HG02973 (cell line): Measurements from ENCODE around the gene ARHGEF11.
"Not testable (repeated sequence)": the region's sequence is repeated elsewhere in the genome, so short reads cannot be mapped to it uniquely, and the experiment has no call there.

ENCODE experiments used
- ATAC-seq: cut with Tn5 transposase; IDR thresholded peaks from one replicate; pipeline ENCODE4 v1.9.1; 2021; ENCODE audit warnings: moderate library complexity; ENCODE audit not compliant: unreplicated experiment

ARHGEF11 gene

DNA sequence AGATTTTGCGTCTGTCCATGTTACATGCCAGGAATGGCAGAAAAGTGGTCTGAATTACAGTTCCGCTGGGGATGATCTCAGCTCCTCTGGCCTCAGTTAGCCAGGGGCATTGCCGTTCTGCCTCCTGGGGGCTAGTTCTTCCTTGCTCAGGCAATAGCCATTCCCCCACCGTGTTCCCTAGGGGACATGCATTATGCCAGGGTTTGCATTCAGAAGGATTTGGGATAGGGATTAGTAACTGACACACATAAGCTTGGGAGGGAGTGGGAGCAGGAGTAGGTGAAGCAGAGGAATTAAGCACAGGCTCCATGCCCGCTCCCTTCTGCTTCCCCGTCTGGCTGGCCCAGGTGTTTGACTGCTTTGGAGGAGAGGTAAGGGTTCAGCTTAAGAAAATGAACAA, 112.4 kb downstream of the ARHGEF11 start:
- no peak for ATAC-seq

DNA sequence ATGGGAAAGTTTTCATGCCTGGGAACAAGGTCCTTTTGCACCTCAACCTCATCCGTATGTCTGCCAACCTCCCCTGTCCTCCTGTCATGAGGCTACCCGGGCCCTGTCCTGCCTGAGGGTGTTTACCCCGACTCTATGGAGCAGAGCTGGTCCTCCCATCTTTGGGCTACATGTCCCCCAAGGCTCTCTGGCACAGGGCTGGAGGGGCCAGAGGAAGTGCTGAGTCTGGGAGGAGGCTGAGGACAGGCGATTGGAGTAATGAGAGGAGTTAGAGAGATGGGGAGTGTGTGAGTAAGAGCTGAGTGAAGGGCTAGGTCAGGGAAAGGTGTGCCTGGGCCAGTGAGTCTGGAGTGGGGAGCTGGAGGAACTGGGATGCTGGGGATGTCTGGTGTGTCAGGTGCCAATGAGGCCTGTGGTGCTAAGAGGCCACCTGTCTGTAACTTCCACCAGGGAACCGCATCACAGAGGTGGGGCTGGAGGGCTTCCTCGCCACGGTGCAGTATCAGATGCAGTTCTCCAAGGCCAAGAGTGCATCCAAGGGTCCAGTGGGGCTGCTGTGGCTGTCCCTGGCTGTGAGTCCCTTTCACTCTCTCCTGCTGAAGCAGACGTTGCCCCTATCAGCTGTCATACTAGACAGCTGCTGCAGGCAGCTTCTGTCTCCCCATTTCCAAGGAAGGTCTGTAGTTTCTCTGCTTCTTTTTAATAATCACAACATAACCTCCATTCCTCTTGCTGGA, 113.4 kb downstream of the ARHGEF11 start:
- ATAC-seq, result no peak

DNA sequence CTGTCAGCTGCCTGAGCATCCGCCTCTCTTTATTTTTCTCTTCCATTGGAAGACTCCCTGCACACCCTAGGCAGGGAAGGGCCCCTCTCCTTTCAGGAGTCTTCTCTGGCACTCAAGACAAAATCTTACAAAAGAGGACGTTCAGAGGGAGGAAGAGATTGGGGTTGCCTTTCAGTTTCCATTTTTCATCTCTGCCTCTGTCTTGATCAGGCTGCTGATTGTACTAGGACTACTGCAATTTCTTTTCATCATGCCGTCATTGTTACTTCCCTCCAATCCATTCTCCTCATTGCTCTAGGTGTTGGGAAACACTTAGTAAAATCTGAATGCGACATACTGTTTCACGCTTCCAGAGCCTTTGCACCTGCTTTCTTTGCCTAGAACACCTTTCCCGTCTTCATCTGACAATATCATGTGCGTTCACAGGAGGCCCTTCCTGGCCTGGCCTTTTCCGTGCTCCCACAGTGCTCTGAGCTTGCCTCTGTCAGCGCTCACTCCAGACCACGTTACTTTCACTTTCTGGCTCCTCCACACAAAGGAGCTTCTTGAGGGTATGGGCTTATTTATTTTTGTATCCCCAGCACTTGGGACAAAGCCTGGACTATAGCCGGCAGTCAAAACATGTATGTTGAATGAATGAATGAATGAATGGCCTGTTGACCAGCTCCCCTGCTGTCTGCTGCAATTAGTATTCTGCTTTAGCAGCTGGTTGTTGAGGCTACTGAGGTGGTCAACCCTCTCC, 114.2 kb downstream of the ARHGEF11 start:
- no peak for ATAC-seq

DNA sequence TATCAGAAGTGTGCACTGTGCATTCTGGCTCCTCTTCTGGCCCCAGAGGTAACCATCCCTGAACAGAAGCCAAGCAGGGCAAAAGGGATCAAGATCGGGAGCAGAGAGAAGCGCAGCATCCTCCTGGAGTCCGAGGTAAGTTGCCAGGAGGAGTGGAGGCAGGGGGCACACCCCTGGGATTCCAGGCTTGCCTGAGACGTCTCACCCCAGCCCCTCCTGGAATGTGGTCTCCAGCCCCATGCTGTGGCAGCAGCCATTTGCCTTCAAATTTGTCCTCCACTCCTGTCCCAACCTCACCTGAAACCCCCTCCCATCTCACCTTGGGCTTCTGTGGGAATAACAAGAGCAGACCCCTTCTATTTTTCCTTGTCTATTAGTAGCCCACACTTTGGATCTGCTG, 115.1 kb downstream of the ARHGEF11 start:
- no peak for ATAC-seq

DNA sequence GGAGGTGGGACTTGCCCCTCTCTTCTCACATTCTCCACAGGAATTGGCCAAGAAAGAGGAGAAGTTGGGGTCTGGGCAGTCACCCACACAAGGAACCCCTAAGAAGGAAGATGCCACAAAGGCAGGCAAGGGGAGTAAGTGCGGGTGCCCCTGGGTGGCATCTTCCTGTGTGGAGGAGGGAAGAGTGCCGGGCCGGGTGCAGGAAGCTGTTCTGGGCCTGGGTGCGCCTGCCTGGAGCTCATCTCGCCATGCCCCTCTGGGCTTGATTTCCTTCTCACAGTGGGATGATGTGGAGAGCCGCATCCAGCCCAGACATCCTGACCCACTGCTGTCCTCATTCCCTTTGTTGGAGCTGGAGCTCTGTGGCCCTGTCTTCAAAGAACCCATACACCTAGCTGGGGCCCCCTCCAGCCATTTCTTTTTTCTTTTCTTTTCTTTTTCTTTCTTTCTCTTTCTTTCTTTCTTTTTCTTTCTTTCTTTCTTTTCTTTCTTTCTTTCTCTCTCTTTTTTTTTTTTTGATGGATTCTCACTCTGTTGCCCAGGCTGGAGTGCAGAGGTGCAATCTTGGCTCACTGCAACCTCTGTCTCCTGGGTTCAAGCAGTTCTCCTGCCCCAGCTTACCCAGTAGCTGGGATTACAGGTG, 115.8 kb downstream of the ARHGEF11 start:
- ATAC-seq, result no peak

DNA sequence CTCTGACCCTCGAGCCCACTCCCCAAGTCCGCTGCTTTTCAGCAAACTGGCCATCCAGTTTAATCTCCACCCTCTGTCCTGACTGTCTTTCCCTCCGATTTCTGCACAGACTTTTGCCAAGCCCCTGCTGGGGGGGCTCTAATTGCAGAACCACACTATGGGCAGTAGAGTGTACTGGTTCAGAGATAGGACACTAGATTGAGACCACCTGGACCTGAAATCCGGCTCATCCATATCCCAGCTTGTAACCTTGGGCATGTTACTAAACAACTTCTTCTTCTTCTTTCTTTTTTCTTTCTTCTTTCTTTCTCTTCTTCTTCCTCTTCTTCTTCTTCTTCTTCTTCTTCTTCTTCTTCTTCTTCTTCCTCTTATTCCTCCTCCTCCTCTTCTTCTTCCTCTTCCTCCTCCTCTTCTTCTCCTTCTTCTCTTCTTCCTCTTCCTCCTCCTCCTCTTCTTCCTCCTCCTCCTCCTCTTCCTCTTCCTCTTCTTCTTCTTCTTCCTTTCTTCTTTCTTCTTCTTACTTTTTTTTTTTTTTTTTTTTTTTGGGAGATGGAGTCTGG, 117.4 kb downstream of the ARHGEF11 start:
- ATAC-seq, result no peak

DNA sequence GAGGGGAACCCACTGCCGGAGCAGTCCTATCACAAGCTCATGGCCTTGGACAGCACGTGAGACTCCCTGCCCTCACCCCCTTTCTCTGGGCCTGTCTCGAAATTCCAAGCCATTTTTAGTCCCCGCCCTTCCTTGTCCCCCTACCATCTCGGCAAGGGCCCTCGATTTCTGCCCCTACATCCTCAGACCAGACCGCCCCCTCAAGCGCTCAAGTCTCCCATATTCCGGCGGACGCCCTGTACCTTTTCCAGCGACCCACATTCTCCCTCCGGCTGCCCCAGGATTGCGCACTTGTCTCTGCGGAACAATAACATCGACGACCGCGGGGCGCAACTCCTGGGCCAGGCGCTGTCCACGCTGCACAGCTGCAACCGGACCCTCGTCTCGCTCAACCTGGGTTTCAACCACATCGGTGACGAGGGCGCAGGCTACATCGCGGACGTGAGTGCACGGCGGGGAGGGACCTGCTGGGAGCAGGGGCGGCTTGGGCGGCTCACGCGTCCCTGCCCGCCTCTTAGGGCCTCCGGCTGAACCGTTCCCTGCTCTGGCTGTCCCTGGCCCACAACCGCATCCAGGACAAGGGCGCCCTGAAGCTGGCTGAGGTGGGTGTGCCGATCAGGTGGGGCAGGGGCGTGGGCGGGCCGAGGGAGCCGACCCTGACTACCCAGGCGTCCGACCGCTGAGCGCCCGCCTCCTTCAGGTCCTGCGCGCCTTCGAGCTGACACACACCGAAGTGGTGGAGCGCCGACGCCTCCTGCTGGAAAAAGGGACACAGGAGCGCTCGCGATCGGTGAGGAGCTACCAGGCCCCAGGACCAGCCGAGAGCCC, 118.1 kb downstream of the ARHGEF11 start:
- ATAC-seq, result no peak

DNA sequence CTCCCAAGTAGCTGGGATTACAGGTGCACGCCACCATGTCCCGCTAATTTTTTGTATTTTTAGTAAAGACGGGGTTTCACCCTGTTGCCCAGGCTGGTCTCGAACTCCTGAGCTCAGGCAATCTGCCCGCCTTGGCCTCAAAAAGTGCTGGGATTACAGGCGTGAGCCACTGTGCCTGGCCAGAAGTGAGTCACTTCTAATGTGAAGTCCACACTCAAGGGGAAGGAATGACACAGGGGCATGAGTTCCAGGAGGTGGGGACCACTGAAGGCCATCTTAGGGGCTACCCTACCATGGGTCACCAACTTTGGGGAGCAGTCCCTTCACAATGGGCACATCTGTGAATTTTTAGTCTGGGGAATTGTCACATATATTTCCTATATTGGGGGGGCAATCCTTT, 118.8 kb downstream of the ARHGEF11 start:
- not testable (repeated sequence) for ATAC-seq

DNA sequence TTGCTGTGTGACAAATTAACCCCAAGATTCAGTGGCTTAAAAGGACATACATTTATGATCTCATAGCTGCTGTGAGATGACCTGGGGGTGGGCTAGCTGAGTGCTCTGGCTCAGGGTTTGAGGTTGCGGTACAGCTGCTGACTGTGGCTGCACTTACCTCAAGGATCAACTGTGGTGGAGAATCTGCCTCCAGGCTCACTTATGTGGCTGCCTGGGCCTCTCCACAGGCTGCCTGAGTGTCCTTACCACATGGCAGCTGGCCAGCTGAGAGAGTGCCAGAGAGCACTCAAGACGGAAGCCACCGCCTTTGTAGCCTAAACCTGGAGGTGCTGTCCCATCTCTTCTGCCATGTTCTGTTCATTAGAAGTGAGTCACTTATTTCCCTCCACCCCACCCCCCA, 119.4 kb downstream of the ARHGEF11 start:
- no peak for ATAC-seq

DNA sequence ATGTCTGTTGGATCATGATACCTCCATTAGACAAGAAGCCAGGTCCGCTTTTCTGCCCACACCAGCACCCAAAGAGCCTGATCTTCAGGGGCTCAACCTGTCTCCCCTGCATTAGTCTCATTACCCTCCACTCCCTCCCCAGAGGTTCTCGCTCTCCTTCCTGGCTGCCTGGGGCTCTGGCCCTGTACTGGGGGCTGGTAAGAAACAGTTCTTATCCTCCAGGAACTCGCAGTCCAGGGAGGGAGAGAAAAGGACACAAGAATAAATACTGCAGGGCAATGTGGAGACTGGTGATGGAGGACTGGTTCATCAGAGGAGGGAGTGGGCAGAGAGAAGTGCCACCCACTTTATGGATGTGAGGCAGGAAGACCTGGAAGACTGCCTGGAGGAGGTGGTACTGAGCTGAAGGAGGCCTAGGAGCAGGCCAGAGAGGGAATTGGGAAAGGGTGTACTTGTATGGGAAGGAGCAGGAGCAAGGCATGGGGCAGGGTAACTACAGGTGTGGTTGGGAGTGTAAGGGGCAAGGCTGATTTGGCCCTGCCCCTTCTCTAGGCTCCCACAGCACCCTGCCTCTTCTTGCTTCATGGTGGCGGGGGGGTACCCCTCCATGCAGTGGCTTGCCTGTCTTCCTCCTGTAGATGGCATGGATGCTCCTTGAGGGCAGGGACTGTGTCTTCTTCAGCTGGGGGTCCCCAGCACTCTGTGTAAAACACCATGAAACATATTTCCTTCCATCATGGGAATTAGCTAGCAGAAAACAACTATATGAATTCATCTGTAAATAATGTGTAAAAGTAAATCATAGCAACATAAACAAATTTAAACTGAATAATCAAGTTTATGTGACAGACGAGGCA, 120.2 kb downstream of the ARHGEF11 start:
- no peak for ATAC-seq

DNA sequence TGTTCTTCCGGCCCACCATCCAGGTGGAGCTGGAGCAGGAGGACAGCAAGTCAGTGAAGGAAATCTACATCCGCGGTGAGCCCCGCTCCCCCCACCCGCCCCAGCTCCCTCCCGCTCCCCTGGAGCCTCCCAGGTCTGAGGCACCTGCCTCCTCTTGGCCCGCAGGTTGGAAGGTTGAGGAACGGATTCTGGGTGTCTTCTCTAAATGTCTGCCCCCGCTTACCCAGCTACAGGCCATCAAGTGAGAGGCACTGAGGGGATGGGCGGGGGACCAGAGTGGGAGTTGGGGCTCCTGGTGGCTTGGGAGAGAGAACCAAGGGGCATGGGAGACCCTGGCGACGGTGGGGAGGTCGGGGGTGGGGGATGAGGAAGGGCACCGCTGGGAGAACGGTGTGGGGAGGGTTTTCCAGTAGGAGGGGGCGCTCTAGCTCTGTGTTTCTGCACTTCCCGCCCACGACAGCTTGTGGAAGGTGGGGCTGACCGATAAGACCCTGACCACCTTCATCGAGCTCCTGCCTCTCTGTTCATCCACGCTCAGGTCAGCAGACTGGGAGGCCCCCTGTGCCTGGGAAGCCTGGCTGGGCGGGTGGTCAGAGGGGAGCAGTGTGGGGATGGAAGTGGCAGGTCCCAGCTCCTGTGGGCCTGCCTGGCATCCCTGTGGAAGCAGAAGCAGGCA, 120.9 kb downstream of the ARHGEF11 start:
- no peak for ATAC-seq

DNA sequence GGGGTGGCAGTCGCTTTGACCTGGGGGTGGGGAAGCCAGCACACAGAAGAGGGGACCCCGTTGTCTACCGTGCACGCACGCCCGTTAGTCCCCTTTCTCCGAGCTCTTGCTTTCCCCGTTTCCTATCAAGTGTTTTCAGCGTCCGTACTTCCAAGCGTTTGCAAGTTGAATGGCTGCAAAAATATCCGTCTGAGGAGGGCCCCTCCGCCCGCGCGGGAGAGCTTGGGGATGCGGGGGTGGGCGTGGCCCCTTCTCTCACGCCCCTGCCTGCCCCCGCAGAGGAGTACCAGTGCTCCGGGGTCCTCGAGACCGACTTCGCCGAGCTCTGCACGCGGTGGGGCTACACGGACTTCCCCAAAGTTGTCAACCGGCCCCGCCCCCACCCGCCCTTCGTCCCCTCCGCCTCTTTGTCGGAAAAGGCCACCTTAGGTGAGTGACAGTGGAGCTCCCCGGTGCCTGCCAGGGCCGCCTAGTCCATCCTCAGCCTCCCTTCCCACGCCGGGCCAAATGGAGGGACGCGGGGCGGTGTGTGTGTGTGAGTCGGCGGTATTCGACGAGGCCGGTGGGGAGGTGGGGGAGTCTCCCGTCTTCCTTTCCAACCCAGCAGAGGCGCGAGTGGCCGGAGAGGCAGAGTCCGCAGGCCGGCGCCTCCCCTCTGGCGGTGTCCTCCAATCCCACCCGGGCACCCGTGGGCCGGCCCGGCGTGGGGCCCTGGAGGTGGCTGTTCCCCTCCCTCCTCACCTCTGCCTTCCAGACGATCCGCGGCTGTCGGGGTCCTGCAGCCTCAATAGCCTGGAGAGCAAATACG, 121.7 kb downstream of the ARHGEF11 start:
- no peak for ATAC-seq

DNA sequence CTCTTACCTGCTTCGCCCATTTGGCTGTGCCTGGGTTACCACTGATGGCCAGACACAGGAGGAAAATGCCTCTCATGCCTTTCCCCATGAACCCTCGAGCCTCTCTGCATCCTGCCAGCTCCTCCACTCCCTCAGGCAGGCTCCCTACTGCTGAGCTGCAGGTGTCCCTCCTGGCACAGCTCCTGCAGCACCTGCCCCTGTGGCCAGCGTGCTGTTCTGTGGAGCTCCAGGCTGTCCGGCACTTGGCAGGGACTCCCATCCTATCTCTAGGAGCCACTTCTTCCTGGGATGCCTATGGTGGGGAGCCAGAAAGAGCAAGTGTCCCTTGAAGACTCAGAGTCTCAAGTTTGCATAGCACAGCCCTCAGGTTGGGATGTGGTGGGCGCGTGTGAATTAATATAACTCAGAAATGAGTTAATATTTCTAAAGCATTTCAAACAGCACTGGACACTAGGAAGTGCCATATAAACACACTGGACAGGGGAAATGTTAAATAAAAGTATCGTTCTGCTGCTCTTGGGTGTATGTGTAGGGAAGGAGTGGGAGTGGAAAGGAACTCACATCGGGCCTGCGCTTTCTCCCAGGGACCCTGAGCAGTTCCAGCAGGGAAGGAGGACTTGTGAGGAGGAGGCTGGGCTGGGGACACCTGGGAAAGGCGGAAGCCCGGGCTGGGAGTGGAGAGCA, 122.4 kb downstream of the ARHGEF11 start:
- no peak for ATAC-seq

DNA sequence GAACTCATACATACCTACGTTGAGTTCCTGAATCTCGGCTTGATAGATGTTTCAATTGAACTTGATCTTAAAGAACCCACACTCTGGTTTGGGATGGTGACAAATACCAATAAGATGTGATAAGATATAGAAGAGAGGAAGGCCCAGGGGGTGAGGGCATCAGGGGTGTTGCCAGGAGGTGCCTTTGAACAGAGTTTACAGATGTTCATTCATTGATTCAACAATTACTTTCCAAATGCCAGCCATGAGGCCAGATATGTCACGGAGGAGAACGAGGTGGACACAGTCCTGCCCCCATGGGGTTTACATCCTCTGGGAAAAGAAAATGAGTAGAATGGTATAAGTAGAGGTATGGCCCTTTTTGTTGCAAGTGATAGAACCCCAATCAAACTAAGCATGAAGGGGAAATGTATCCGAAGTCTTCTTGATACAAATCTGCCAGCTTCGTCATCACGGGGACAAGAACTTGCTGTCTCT, 124.5 kb downstream of the ARHGEF11 start:
- ATAC-seq, result no peak

DNA sequence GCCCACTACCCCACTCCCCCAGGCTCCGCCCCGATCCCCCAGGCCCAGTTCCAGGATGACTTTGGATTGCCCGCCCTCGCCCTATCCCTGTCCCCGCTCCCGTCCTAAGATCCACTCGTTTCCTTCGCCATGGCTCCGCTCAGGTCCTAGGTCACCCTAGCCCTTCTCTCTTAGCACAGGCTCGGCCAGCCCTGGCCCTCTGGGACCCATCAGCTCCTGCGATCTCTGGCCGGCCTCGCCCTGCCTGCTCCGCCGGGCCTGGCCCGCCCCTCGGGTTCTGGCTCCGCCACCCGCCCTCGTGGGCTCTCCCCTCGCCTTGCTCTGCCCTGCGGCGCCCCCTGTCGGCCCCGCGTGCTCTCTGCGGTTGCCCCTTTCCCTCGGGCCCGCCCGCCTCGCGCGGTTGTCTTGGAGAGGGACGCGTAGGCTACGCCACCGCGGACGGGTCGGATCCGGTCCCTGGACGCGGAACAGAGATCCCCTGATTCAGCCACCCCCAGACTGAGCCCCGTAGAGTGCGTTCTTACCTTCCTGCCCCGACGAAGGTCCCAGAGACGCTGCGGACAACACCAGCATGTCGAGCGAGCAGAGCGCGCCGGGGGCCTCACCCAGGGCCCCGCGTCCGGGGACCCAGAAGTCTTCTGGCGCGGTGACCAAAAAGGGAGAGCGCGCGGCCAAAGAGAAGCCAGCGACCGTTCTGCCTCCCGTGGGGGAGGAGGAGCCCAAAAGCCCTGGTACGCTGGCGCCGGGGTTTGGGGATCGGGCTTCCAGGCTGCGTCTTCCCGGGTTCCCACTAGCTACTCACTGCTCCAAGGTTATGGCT, 125.1 kb downstream of the ARHGEF11 start, which contains the start of gene LRRC71:
Gene LRRC71 (plus strand): TSS at position 400 of the 820 bp plus-strand sequence. CDS start 172 bp downstream, at position 572.
- ATAC-seq, result no peak

DNA sequence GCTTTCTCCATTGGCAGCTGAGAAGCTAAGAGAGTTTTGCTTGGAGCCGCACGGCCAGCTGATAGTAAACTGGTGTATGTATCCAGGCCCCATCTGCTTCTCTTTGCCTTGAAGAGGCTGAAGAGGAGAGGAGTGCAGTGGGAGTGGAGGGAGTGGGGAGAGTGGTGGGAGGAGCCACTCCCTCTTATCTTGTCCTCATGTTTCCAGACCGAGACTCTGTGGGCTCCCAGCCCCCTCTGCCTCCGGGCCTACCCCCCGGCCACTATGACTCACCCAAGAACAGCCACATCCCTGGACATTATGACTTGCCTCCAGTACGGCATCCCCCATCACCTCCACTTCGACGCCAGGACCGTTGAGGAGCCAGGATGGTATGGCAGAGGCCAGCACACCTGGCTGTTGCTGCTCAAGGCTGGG, 131.1 kb downstream of the ARHGEF11 start:
- no peak for ATAC-seq
